Measurements from ENCODE around the gene KMT2D. TPM values are rescaled to one million over a fixed set of nuclear protein-coding genes. Genes with fewer than 3 reads are reported as not detected.

KMT2D gene
- total RNA-seq, 6 experiments from 2014 or later: 28.6 to 35.4 (median 33.3) TPM

- DNase-seq (peak in 1 of 3 donors; percentile 71), ATAC-seq (peak; percentile 51 to 65 (median 58))
- no peaks in the 10 kb centered on the region for H3K4me1 ChIP-seq
- H3K27me3 ChIP-seq: no peaks in the 10 kb centered on the region
- peaks cover 20 to 94% (median 63%) of the 10 kb centered on the region in 4 donors for H3K36me3 ChIP-seq
- no peak overlapping the region for H3K4me3 ChIP-seq
- no peaks in the 10 kb centered on the region for H3K9me3 ChIP-seq
- TF ChIP-seq CTCF (IDR thresholded peaks at IDR 0.05) (peak; percentile 42 to 60 (median 55)), POLR2A (IDR thresholded peaks at IDR 0.05) (no peak)
- intact Hi-C loops (cut with DNase I): no loop called here
- no peak overlapping the region for H3K27ac ChIP-seq
- 61% methylated on average over 10 of the region's 11 CpGs for WGBS (ENCODE audit: insufficient coverage, low coverage, low lambda C conversion rate, missing lambda C conversion rate)
Measured at GRCh38 chr12:49043856-49044258, 16.7 kb downstream of the KMT2D start.

DNA sequence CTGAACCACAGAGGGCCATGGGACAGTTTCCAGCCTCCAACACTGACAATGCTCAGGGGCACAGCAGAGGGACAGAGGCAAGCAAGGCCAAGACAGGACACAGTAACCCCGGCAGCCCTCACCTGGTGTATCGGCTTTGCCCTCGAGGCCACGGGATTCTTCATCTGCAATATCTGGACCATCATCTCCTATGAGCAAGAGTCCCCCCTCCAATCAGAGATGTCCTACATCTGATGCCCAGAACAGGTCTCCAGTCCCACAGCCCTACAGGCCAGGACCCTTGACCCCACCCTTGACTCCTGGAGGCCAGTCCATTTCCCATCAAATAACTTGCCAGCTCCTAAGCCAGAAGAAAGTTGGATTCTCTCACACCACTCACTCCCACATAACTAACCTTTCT, 17.4 kb downstream of the KMT2D start:
- H3K27ac ChIP-seq: no peak overlapping the region
- no peaks in the 10 kb centered on the region for H3K27me3 ChIP-seq
- H3K36me3 ChIP-seq: peaks cover 14 to 94% (median 60%) of the 10 kb centered on the region in 4 donors
- intact Hi-C loops (cut with DNase I): no loop called here
- H3K4me1 ChIP-seq: no peaks in the 10 kb centered on the region
- 96% methylated on average over 4 of the region's 4 CpGs for WGBS (ENCODE audit: insufficient coverage, low coverage, low lambda C conversion rate, missing lambda C conversion rate)
- H3K4me3 ChIP-seq: no peak overlapping the region
- TF ChIP-seq POLR2A (IDR thresholded peaks at IDR 0.05): no peak
- TF ChIP-seq CTCF (IDR thresholded peaks at IDR 0.05): no peak
- no peak for ATAC-seq
- no peaks in the 10 kb centered on the region for H3K9me3 ChIP-seq
- DNase-seq: no peak

- Histone ChIP-seq H3K9me3 (no peaks in the 10 kb centered on the region), H3K4me1 (no peaks in the 10 kb centered on the region), H3K36me3 (peaks cover 12 to 96% (median 61%) of the 10 kb centered on the region in 4 donors), H3K27ac (no peak overlapping the region), H3K4me3 (no peak overlapping the region), H3K27me3 (no peaks in the 10 kb centered on the region)
- intact Hi-C loops (cut with DNase I): no loop called here
- 99% methylated on average over 10 of the region's 18 CpGs for WGBS (ENCODE audit: insufficient coverage, low coverage, low lambda C conversion rate, missing lambda C conversion rate)
- DNase-seq (no peak), ATAC-seq (no peak)
- TF ChIP-seq POLR2A (IDR thresholded peaks at IDR 0.05) (no peak), CTCF (IDR thresholded peaks at IDR 0.05) (no peak)
Measured at GRCh38 chr12:49041881-49042484, 18.6 kb downstream of the KMT2D start.

- ATAC-seq (no peak), DNase-seq (no peak)
- no peak overlapping the region for H3K4me3 ChIP-seq
- no peaks in the 10 kb centered on the region for H3K27me3 ChIP-seq
- H3K36me3 ChIP-seq: peaks cover 12 to 94% (median 62%) of the 10 kb centered on the region in 4 donors
- no peak for TF ChIP-seq CTCF (IDR thresholded peaks at IDR 0.05)
- TF ChIP-seq POLR2A (IDR thresholded peaks at IDR 0.05): no peak
- H3K4me1 ChIP-seq: no peaks in the 10 kb centered on the region
- no peaks in the 10 kb centered on the region for H3K9me3 ChIP-seq
- 100% methylated on average over 9 of the region's 31 CpGs for WGBS (ENCODE audit: insufficient coverage, low coverage, low lambda C conversion rate, missing lambda C conversion rate)
- intact Hi-C loops (cut with DNase I): no loop called here
- H3K27ac ChIP-seq: no peak overlapping the region
Measured at GRCh38 chr12:49041036-49041880, 19.3 kb downstream of the KMT2D start.
